PFSK-1 (cell line): ENCODE results near the gene PHRF1.

Experiments used
- FOXP2 ChIP-seq: optimal IDR thresholded peaks from 2 replicates; pipeline ENCODE3; 2011; ENCODE audit warnings: borderline replicate concordance, control low read depth, inconsistent platforms; ENCODE audit not compliant: insufficient read depth; ENCODE audit errors: extremely low read length, extremely low read depth
- POLR2AphosphoS5 ChIP-seq: IDR thresholded peaks from 2 replicates; pipeline ENCODE4 v1.6.1; 2012; ENCODE audit warnings: low read depth, mild to moderate bottlenecking, control low read depth, low read length, moderate library complexity
- SIN3A ChIP-seq: IDR thresholded peaks from 2 replicates; pipeline ENCODE4 v1.6.1; 2012; ENCODE audit warnings: mild to moderate bottlenecking, low read length, moderate library complexity, borderline replicate concordance; ENCODE audit not compliant: insufficient read depth
- TAF1 ChIP-seq: IDR thresholded peaks from 2 replicates; pipeline ENCODE4 v1.6.1; 2012; ENCODE audit warnings: low read length, control low read depth, borderline replicate concordance; ENCODE audit not compliant: insufficient read depth
- TF ChIP-seq, protein P1 (sequence below), 2 experiments: IDR thresholded peaks; 2 replicates each; pipeline versions ENCODE4 v1.6.1 to v1.8.0; 2011 to 2012; ENCODE audit warnings: low read depth in 2 of 2, low read length in 2 of 2, control low read depth in 1 of 2, inconsistent platforms in 1 of 2, mild to moderate bottlenecking in 1 of 2, moderate library complexity in 1 of 2; ENCODE audit not compliant: insufficient read depth in 1 of 2

Gene PHRF1

GRCh38 chr11:597166-597725 is 21.0 kb downstream of the PHRF1 start:
- TF ChIP-seq, protein P1, sequence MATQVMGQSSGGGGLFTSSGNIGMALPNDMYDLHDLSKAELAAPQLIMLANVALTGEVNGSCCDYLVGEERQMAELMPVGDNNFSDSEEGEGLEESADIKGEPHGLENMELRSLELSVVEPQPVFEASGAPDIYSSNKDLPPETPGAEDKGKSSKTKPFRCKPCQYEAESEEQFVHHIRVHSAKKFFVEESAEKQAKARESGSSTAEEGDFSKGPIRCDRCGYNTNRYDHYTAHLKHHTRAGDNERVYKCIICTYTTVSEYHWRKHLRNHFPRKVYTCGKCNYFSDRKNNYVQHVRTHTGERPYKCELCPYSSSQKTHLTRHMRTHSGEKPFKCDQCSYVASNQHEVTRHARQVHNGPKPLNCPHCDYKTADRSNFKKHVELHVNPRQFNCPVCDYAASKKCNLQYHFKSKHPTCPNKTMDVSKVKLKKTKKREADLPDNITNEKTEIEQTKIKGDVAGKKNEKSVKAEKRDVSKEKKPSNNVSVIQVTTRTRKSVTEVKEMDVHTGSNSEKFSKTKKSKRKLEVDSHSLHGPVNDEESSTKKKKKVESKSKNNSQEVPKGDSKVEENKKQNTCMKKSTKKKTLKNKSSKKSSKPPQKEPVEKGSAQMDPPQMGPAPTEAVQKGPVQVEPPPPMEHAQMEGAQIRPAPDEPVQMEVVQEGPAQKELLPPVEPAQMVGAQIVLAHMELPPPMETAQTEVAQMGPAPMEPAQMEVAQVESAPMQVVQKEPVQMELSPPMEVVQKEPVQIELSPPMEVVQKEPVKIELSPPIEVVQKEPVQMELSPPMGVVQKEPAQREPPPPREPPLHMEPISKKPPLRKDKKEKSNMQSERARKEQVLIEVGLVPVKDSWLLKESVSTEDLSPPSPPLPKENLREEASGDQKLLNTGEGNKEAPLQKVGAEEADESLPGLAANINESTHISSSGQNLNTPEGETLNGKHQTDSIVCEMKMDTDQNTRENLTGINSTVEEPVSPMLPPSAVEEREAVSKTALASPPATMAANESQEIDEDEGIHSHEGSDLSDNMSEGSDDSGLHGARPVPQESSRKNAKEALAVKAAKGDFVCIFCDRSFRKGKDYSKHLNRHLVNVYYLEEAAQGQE (IDR thresholded peaks at IDR 0.05; ENCODE audit: insufficient read depth in 1 of 2, low read depth in 2 of 2, low read length in 2 of 2): no peak
- TF ChIP-seq TAF1: no peak
- no peak for TF ChIP-seq SIN3A

DNA sequence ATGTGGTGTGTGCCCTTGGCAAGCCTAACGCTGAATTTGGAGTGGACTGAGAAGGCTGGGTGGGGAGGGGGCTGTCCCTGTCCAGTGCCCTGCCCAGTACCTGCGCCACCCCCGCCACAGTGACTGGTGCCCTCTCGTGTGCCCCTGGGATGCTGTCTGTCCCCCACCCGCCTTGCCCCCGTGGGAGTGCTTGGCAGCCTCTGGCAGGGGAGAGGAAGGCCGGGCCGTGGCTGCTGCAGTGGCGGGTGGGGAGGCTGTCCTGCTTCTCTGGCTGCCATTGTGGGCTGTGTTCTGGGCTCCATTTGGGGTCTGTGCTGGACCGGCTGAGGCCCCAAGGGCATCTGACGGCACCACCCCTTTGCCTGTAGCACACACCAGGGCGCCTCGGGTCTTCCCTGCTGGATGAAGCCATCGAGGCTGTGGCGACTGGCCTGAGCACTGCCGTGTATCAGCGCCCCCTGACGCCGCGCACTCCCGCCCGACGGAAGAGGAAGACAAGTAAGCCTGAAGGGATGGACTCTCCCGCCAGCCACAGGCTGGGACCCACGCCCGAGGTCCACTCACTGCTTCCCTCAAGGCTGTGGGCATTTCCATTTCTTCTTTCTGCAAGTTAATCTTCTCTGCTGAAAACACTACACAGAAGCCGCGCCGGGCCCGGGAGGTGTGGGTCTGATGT is 21.9 kb downstream of the PHRF1 start:
- TF ChIP-seq, protein P1 (IDR thresholded peaks at IDR 0.05; ENCODE audit: insufficient read depth in 1 of 2, low read depth in 2 of 2, low read length in 2 of 2): no peak

- no peak for TF ChIP-seq POLR2AphosphoS5
- TF ChIP-seq SIN3A: no peak
- TF ChIP-seq, protein P1 (IDR thresholded peaks at IDR 0.05; ENCODE audit: insufficient read depth in 1 of 2, low read depth in 2 of 2, low read length in 2 of 2): no peak
- TF ChIP-seq FOXP2: no peak
These were observed 25.4 kb downstream of the PHRF1 start for GRCh38 chr11:601573-602245.

DNA sequence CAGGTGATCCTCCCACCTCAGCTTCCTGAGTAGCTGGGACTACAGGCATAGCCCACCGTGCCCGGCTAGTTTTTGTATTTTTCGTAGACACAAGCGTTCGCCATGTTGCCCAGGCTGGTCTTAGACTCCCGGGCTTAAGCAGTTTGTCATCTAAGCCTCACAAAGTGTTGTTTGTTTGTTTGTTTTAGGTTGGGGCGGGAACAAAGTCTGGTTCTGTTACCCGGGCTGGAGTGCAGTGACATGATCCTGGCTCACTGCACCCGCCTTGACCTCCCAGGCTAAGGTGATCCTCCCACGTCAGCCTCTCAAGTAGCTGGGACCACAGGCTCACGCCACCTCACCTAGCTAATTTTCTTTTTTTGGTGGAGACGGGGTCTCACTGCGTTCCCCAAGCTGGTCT is 26.9 kb downstream of the PHRF1 start:
- TF ChIP-seq, protein P1 (IDR thresholded peaks at IDR 0.05; ENCODE audit: insufficient read depth in 1 of 2, low read depth in 2 of 2, low read length in 2 of 2): no peak
